ENCODE measurements around the gene EFNA3.

EFNA3 gene

DNA sequence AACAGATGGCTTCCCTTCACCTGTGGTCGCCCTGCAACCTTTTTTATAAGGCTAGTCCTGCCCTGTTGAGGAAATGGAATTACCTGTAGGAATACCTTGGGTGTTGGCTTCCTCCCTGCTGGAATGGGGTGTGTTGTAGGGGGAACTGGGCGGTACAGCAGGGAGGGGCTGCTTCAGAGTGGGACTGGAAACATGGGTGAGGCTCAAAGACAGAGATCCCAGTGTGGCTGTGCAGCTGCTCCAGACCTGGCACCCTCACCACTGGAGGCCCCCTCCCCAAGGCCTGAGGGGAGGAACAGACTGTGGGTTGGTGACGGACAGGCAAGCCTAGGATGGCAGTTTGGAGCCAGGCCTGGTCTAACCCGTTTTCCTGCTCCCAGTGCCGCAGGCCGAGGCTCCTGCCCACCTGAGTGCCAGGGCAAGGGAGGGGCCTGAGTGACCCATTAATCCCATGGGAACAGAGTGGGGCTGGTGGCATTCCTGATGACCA, 4.5 kb downstream of the EFNA3 start:
- no peak overlapping the region for H3K4me3 ChIP-seq (ENCODE audit: low read depth, low read length)

DNA sequence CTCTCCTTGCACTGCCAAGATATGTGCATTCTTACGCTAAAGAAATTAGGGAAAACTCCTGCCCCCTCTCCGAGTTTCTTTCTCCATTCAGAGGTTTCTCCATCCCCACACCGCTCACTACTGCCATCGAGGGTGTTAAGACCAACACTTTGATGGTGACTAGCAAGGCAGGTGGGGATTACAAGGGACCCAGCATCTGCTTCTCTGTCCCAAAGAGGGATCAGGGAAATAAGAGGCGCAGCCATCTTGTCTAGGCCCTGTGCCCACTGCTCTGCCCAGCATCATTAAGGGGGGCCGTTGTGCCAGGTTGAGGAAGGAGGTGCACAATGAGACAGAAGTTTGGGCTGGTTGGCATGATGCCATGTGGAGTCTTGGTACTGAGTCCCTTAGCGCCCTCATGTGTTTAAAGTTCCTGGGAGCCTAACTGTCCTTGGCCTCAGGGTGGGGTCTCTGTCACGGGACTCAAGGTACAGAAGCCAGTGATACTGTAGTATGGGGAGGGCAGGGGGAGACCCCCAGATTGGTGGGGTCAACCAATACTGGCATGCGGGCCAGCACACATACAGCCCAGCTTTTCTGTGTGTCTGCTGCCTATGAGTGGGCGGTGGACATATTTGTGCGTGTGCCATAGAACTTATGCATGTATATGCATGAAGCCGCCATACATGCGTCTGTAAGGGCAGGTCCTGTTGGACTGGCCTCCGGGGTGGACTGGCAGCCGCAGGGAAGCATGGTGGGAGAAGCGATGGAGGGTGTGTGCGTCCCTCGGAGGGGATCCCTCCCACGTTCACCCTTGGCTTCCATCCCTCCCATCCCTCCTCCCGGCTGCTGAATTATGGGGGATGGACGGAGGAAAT, 5.5 kb downstream of the EFNA3 start:
- H3K4me3 ChIP-seq (ENCODE audit: low read depth, low read length) = peak overlapping the region; percentile 85

DNA sequence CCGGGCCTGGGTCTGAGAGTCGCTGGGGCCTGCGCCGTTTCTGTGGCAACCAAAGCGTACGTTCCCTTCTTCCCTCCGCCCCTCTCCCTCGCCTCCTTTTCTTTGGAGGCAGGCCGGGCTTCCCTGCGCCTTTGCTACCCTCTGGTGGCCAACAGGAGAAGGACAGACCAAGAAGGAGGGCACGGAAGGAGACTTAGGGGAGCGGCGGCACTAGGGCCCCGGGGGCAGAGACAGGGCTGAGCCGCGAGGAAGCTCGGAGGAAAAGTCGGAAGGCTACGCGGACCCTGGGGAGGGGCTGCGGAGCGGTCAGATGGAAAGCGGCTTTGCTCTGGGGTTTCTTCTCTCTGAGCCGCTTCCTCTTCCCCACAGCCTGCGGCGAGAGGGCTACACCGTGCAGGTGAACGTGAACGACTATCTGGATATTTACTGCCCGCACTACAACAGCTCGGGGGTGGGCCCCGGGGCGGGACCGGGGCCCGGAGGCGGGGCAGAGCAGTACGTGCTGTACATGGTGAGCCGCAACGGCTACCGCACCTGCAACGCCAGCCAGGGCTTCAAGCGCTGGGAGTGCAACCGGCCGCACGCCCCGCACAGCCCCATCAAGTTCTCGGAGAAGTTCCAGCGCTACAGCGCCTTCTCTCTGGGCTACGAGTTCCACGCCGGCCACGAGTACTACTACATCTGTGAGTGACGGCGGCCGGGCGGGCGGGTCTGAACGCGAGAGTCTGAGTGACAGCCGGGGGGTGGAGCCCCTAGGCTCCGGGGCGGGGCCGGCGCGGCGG, 6.3 kb downstream of the EFNA3 start:
- peak overlapping the region; percentile 85 for H3K4me3 ChIP-seq (ENCODE audit: low read depth, low read length)

DNA sequence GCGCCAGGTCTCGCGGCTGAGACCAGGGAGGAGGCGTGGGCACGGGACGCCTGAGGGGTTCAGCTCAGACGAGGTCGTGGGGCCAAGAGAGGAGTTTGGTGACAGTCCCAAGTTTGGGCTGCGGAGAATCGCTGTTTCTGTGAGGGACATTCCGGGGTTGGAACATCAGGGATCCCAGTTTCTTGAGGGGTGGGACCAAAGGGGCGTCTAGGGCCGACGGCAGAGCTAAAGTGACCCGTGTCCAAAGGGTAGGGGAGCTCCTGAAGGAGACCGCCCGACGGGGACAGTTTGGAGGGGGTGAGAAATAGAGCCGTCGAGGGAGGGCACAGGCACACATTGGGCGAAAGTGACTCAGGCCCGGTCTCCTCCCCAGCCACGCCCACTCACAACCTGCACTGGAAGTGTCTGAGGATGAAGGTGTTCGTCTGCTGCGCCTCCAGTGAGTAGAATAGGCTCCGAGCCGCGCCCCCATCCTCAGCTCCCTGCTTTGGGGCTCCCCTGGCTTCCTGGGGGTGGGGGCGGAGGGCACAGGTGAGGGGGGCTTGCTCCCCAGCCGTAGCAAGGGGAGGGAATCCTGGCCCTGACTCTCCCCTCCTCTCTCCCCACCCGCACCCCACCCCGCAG, 7.0 kb downstream of the EFNA3 start:
- peak overlapping the region; percentile 85 for H3K4me3 ChIP-seq (ENCODE audit: low read depth, low read length)

DNA sequence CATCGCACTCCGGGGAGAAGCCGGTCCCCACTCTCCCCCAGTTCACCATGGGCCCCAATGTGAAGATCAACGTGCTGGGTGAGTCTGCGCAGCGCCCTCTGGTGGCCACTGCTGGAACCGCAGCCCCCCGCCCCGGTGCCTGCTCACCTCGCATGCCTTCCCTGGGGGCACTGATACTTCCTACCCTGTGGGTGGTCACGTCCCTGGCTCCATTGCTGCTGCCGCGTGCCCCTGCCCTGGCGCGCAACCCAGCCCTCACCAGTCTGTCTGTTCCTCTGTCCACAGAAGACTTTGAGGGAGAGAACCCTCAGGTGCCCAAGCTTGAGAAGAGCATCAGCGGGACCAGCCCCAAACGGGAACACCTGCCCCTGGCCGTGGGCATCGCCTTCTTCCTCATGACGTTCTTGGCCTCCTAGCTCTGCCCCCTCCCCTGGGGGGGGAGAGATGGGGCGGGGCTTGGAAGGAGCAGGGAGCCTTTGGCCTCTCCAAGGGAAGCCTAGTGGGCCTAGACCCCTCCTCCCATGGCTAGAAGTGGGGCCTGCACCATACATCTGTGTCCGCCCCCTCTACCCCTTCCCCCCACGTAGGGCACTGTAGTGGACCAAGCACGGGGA, 7.6 kb downstream of the EFNA3 start:
- H3K4me3 ChIP-seq (ENCODE audit: low read depth, low read length) = no peak overlapping the region

DNA sequence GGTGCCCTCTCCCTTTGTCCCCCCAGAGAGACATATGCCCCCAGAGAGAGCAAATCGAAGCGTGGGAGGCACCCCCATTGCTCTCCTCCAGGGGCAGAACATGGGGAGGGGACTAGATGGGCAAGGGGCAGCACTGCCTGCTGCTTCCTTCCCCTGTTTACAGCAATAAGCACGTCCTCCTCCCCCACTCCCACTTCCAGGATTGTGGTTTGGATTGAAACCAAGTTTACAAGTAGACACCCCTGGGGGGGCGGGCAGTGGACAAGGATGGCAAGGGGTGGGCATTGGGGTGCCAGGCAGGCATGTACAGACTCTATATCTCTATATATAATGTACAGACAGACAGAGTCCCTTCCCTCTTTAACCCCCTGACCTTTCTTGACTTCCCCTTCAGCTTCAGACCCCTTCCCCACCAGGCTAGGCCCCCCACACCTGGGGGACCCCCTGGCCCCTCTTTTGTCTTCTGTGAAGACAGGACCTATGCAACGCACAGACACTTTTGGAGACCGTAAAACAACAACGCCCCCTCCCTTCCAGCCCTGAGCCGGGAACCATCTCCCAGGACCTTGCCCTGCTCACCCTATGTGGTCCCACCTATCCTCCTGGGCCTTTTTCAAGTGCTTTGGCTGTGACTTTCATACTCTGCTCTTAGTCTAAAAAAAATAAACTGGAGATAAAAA, 8.4 kb downstream of the EFNA3 start:
- H3K4me3 ChIP-seq (ENCODE audit: low read depth, low read length) = no peak overlapping the region

DNA sequence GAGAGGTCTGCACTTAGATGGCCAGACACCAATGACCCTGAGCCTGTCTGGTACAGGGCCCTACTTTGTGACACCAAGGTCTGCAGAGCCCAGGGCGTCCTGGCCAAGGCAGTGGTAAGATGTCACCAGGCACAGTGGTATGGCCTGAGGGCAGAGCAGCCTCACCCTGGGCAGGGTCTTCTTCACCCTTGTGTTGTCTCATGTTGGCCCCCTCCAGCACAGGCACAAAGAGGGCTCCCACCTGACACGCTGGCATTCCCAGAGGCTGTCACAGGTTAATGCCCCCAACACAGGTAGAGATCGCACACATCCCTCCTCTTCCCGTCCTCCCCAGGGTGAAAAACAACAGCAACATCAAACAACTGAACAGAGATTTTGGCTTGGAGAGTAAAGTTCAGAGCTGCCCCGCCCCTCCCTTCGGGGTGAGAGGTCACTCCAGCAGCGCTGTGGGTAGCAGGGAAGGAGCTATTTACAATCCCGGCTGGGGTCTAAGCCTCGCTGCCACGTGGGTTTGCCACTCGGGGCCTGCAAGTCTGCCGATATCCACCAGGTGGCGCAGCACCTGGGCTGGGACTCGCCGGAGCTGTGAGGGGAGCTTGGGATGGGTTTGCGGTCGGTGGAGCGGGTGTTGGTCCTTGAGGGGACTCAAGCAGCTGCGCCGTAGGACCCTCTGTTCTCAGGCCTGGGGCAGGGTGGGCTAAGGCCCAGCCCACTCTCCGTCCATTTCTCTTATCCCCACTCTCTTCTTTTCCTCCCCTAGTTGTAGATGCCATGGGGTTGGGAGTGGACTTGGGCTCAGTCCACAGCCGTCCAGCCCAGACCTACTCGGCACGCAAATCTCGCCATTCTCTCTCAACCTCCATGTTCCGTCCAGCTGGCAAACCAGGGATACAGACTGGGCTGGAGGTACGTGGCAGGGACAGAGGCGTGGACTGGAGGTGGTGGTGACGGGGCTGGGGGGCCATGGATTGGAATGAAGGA, 12.7 kb downstream of the EFNA3 start:
- H3K4me3 ChIP-seq (ENCODE audit: low read depth, low read length) = no peak overlapping the region

DNA sequence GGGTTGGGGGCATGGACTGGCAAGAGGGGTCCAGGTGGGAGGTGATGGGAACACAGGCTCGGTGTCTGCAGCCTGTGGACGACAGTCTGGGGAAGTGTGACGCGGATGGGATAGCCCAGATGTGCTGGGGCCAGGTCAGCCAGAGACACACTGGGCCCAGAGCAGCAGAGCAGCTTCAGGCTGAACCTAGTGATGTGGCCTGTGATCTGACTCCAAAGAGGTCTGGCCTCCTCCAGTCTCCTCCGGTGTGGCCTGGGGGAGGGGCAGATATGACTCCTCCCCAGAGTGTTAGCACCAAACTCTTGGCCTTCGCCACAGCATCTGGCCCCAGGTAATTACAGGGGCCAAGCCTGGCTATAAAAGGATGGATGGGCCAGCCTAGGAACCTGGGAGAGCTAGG, 13.5 kb downstream of the EFNA3 start:
- H3K4me3 ChIP-seq (ENCODE audit: low read depth, low read length) = no peak overlapping the region

DNA sequence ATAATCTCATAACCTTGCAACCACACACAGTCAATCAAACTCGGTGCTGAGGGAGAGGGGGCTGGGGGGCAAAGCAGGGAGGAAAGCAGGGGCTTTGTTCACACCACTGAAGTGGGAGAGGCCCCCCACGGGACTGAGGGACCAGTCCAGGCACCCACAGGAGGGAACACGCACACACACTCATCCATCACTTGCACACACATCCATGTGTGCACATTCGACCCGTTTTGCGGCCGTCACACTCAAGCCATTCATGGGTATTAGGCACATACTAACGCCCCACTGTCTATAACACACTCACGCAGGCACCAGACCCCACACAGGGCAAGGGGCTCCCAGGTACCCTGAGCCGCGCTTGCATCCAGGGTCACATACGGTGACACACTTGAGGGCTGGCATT, 14.0 kb downstream of the EFNA3 start:
- no peak overlapping the region for H3K4me3 ChIP-seq (ENCODE audit: low read depth, low read length)

DNA sequence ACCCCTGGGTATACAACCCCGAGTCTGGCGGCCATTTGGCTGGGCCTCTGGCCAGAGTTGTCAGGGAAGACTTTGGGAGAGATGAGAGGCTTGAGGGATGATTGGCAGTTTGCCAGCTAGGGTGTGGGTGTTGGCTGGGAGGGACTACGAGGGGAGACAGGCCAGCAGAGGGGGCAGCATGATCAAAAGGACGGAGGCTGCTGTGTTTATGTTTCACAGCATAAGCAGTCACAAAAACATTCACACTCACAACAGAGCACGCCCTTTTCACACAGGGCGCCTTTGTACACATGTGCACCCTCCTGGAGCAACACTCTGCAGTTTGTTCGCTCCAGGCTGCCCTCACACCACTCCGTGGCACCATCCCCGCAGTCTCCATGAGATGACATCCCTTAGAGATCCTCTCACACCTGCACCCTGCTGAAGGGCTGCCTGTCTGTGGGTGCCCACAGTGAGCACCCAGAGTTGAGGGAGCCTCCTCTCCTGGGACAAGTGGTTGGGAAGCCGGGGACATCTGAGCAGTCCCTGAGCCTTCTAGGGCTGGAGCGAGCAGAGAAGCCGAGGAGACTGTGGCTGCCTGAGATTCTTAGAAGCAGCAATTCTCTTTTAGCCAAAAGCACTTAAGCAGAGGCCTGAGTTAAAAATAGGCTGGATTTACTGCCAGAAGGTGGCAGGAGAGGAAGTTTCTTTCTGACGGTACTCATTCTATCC, 15.4 kb downstream of the EFNA3 start:
- no peak overlapping the region for H3K4me3 ChIP-seq (ENCODE audit: low read depth, low read length)

DNA sequence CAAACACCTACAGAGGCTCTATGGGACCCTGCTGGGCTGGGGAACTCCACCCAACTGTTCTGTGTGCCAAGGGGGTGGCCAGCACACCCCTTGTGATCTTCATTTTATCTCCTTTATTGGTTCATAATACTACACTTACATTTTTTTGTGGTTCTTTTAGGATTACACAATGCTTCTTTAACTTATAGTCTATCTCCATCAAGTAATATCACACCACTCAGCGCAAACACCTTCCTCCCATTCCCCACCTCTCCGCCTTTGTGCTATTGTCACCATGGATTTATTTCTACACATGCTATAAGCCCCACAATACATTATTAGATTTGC, 15.9 kb downstream of the EFNA3 start:
- no peak overlapping the region for H3K4me3 ChIP-seq (ENCODE audit: low read depth, low read length)

DNA sequence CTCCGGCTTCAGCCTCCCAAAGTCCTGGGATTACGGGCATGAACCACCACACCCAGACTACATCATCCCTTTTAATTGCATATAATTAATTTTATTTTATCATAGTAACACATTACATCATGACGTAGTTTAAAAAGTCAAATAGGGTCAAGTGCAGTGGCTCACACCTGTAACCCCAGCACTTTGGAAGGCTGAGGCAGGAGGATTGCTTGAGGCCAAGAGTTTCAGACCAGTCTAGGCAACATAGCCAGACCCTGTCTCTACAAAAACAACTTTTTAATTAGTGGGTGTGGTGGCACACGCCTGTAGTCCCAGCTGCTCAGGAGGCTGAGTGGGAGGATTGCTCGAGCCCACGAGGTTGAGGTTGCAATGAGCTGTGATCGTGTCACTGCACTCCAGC, 20.7 kb downstream of the EFNA3 start:
- H3K4me3 ChIP-seq (ENCODE audit: low read depth, low read length) = no peak overlapping the region

DNA sequence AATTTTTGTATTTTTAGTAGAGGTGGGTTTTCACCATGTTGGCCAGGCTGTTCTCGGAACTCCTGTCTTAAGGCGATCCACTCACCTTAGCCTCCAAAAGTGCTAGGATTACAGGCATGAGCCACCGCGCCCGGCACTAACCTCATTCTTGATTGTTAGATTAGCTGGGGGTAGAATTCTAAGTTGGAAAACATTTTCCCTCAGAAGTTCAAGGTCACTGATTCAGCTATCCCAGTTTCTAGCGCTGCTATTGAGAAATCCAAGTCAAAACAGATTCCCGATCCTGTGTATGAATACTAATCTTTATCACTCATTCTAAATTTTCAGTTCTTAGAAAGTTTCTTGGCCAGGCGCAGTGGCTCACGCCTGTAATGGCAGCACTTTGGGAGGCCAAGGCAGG, 24.7 kb downstream of the EFNA3 start:
- H3K4me3 ChIP-seq (ENCODE audit: low read depth, low read length) = no peak overlapping the region

DNA sequence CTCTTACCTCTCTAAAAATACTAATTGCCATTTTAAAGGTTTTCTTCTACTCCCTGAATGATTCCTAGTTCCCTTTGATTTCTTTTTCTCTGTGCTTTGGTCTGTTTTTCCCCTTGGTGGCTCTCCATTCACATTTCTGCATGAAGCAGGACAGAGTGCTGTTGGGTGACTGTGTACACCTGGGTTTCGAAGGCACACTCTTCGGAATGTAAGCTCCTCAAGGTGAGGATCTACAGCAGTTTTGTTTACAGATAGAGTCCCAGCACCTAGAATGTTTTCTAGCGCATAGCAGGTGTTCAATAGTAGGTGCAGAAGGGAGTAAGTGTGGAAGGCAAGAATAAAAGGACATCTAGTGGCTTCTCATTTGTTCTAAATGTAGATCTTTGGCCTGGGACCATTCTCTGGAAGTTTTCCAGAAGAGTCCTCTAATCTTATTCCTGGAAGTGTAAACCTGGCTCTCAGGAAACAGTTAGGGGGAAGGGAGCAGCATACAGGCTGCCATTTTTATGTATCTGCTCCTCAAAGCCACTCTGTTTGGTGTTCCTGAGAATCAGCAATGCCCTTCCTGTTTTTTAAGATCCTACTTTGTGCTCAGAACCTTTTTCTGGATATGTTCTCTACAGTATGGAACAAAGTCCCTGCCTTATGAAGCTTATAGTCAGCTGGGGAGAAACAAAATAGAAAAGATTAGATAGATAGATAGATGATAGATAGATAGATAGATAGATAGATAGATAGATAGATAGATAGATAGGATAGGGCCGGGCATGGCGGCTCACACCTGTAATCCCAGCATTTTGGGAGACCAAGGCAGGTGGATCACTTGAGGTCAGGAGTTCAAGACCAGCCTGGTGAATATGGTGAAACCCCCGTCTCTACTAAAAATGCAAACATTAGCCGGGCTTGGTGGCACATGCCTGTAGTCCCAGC, 26.2 kb downstream of the EFNA3 start:
- H3K4me3 ChIP-seq (ENCODE audit: low read depth, low read length) = no peak overlapping the region

DNA sequence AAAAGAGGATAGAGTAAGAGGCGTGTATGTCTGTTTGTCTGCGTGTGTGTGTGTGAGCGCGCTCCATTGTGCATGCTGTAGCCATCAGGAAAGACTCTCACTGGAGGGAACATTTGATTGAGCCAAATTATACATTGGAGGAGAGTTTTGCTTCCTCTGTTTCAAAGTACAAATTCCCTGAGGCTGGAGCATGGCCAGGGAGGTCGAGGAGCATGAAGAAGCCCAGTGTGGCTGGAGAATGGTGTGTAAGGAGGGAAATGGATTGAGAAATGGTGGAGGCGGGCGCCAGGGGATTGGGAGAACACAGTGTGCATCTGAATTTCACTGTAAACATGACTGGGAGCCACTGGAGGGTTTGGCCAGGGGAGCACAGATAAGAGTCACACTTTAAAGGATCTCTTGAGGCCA, 27.0 kb downstream of the EFNA3 start:
- no peak overlapping the region for H3K4me3 ChIP-seq (ENCODE audit: low read depth, low read length)

DNA sequence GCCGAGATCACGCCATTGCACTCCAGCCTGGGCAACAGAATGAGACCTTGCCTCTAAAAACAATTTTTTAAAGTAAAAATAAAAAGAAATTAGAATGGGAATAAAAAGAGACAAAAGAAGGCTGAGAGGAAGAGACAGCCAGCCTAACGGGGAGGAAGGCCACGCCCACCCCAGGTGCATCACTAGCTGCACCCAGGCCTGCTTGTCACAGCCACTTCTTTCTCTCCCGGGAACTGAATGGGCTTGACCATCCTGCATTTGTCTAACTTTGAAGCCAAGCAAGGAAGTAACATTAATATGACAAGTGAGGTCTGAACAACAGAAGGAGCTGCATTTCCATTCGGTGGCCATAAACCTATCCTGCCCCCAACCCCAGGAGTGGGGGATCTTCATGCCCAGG, 28.2 kb downstream of the EFNA3 start:
- no peak overlapping the region for H3K4me3 ChIP-seq (ENCODE audit: low read depth, low read length)

DNA sequence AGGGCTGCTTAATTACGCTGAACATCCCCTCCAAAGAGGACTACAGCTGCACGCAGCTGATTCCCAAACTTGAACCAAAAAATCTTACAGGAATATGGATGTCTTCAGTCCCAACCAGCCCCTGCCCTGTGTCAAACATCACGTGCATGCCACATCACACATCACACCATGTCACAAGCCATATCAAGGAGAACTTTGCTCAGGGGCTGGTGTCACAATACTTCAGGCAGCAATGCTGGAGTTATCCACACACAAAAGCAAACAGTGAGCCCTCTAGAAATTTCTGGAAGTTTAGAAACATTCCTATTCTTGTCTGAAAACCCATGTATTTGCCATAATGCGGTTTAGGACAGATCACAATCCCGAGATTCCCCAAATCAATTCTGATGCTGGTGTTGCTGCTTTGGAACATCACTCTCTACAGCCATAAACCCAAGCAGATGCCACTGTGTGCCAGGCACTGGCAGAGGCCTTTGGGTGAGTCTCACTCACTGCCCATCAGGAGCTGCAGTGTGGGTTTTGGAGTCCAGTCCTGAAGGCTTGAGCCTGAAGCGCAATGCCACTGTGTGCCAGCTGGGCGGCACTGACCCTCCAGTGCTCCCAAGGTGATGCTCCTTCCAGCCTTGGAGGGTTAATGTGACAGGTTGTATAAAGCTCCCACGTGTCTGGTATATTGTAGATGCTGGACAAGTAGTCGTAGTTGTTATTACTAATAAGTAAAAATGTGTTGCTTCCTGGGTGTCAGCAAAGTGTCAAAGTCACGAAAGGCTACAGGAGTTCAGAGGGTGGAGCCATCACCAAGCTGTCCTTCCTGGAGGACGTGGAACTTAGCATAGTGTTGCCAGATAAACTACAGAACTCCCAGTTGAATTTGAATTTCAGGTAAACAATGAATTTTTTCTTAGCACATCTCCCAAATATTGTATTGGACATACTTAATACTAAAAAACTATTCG, 28.9 kb downstream of the EFNA3 start:
- no peak overlapping the region for H3K4me3 ChIP-seq (ENCODE audit: low read depth, low read length)
